Suprapubic skin (tissue), 3 donors: Measurements from ENCODE around the gene MTG2.

ENCODE experiments used
- CTCF ChIP-seq, 2 donors: fragments of 200-600 bp in 1 of 2; fragments of 450-650 bp in 1 of 2; sonication (generic) in 1 of 2; IDR thresholded peaks; one replicate each; pipeline ENCODE4 v1.5.1; 2016 to 2019; ENCODE audit warnings: antibody characterized with exemption in 2 of 2, mild to moderate bottlenecking in 1 of 2, moderate library complexity in 1 of 2
- EP300 ChIP-seq: sonication (generic); formaldehyde crosslinking; IDR thresholded peaks from one replicate; pipeline ENCODE4 v1.6.1; 2017; ENCODE audit warnings: antibody characterized with exemption
- POLR2A ChIP-seq, 2 donors: fragments of 450-650 bp; IDR thresholded peaks; one replicate each; pipeline ENCODE4 v1.6.1; 2017; ENCODE audit warnings: antibody characterized with exemption in 2 of 2, mild to moderate bottlenecking in 2 of 2, moderate library complexity in 2 of 2

- TF ChIP-seq EP300 (no peak), CTCF (IDR thresholded peaks at IDR 0.05) (no peak), POLR2A (IDR thresholded peaks at IDR 0.05) (no peak)
Observed at GRCh38 chr20:62232194-62232593, 49.4 kb downstream of the MTG2 start.
